IMR-90 (cell line): Measurements from ENCODE around the gene CBFA2T3. TPM values are rescaled to one million over a fixed set of nuclear protein-coding genes. Genes with fewer than 3 reads are reported as not detected.
A peak's percentile ranks its signal among the peaks of the same experiment; 100 is the strongest.

Experiments
- ATAC-seq: fragments of 200-7000 bp; cut with Tn5 transposase; 2 replicates; pipeline ENCODE4 v1.9.1; 2020; ENCODE audit warnings: low read depth, mild to moderate bottlenecking, moderate library complexity
- BruUV-seq: library from RNA; stranded (reverse); fragments of 400-500 nt; replicated peaks from 2 replicates; lab custom pipeline; 2021; lab: Mats Ljungman, UMichigan
- CTCF ChIA-PET: fragments of 300-600 bp; formaldehyde crosslinking; extraction: SDS; loops from one replicate; lab custom pipeline; 2021; ENCODE audit warnings: antibody characterized with exemption; lab: Yijun Ruan, JAX
- POLR2A ChIA-PET: fragments of 300-600 bp; sonication (Branson Sonifier 250); formaldehyde crosslinking; loops from one replicate; lab custom pipeline; 2022; ENCODE audit warnings: antibody characterized with exemption; ENCODE audit not compliant: unreplicated experiment; lab: Charles Lee
- DNase-seq: peaks from one replicate; pipeline ENCODE4 v3.0.0; 2013
- H2AFZ ChIP-seq: replicated peaks from 2 replicates; pipeline ENCODE3; 2013; ENCODE audit warnings: low read length, mild to moderate bottlenecking; ENCODE audit not compliant: poor library complexity
- H2AK5ac ChIP-seq: 2 replicates; pipeline ENCODE4 v1.6.1; 2013; ENCODE audit warnings: low read depth, low read length, inconsistent platforms
- H2AK9ac ChIP-seq: replicated peaks from 2 replicates; pipeline ENCODE3; 2013; ENCODE audit warnings: mild to moderate bottlenecking, low read depth, low read length, moderate library complexity; ENCODE audit not compliant: poor library complexity
- H2BK120ac ChIP-seq: 2 replicates; pipeline ENCODE4 v1.6.1; 2013; ENCODE audit warnings: low read depth, low read length, inconsistent platforms
- H2BK15ac ChIP-seq: 3 replicates; pipeline ENCODE4 v1.6.1; 2013; ENCODE audit warnings: low read depth, low read length, inconsistent platforms
- H2BK20ac ChIP-seq: 2 replicates; pipeline ENCODE4 v1.6.1; 2013; ENCODE audit warnings: low read depth, mild to moderate bottlenecking, inconsistent platforms, low read length, moderate library complexity
- H2BK5ac ChIP-seq: 2 replicates; pipeline ENCODE4 v1.6.1; 2013; ENCODE audit warnings: mild to moderate bottlenecking, low read depth, low read length, inconsistent platforms; ENCODE audit not compliant: poor library complexity, severe bottlenecking
- H3K14ac ChIP-seq: replicated peaks from 2 replicates; pipeline ENCODE4 v1.6.1; 2013; ENCODE audit warnings: low read depth, low read length, inconsistent platforms
- H3K18ac ChIP-seq: 2 replicates; pipeline ENCODE4 v1.6.1; 2013; ENCODE audit warnings: low read depth, low read length, control low read depth
- H3K23ac ChIP-seq: 2 replicates; pipeline ENCODE4 v1.6.1; 2013; ENCODE audit warnings: low read depth, low read length, inconsistent platforms
- H3K27ac ChIP-seq: 2 replicates; pipeline ENCODE4 v1.5.1; 2013; ENCODE audit warnings: mild to moderate bottlenecking, control low read depth, low read length; ENCODE audit not compliant: insufficient read depth
- H3K27me3 ChIP-seq: 2 replicates; pipeline ENCODE4 v1.6.1; 2013; ENCODE audit warnings: low read length; ENCODE audit not compliant: control insufficient read depth, insufficient read depth
- H3K36me3 ChIP-seq: 2 replicates; pipeline ENCODE4 v1.6.1; 2013; ENCODE audit warnings: low read length, mixed read lengths; ENCODE audit not compliant: control insufficient read depth, insufficient read depth
- H3K4ac ChIP-seq: 2 replicates; pipeline ENCODE4 v1.6.1; 2013; ENCODE audit warnings: low read depth, low read length, inconsistent platforms
- H3K4me1 ChIP-seq: 2 replicates; pipeline ENCODE4 v1.6.1; 2013; ENCODE audit warnings: low read length, mixed read lengths; ENCODE audit not compliant: control insufficient read depth, insufficient read depth
- H3K4me2 ChIP-seq: 2 replicates; pipeline ENCODE4 v1.6.1; 2013; ENCODE audit warnings: low read depth, mild to moderate bottlenecking, control low read depth, low read length, moderate library complexity
- H3K4me3 ChIP-seq: 2 replicates; pipeline ENCODE4 v1.5.1; 2013; ENCODE audit warnings: low read depth, mild to moderate bottlenecking, control low read depth, low read length, moderate library complexity; ENCODE audit not compliant: insufficient read depth
- H3K56ac ChIP-seq: 2 replicates; pipeline ENCODE4 v1.6.1; 2013; ENCODE audit warnings: low read length, inconsistent platforms; ENCODE audit not compliant: insufficient read depth; ENCODE audit errors: extremely low read depth
- H3K79me1 ChIP-seq, 2 experiments: 2 replicates each; pipeline ENCODE4 v1.6.1; 2013; ENCODE audit warnings: low read length in 2 of 2, inconsistent platforms in 1 of 2, low read depth in 1 of 2
- H3K9ac ChIP-seq: 2 replicates; pipeline ENCODE4 v1.6.1; 2013; ENCODE audit warnings: low read depth, low read length, control low read depth
- H3K9me1 ChIP-seq: 2 replicates; pipeline ENCODE4 v1.6.1; 2013; ENCODE audit warnings: low read length, inconsistent platforms; ENCODE audit not compliant: insufficient read depth
- H3K9me3 ChIP-seq: 2 replicates; pipeline ENCODE4 v1.6.1; 2013; ENCODE audit warnings: low read length; ENCODE audit not compliant: control insufficient read depth, insufficient read depth
- H4K20me1 ChIP-seq: 2 replicates; pipeline ENCODE4 v1.6.1; 2013; ENCODE audit warnings: low read length, inconsistent platforms; ENCODE audit not compliant: insufficient read depth
- H4K5ac ChIP-seq: 2 replicates; pipeline ENCODE4 v1.6.1; 2013; ENCODE audit warnings: mild to moderate bottlenecking, low read depth, low read length, control low read depth
- H4K8ac ChIP-seq, 2 experiments: 2 replicates each; pipeline ENCODE4 v1.6.1; 2013; ENCODE audit warnings: low read depth in 2 of 2, low read length in 2 of 2, control low read depth in 1 of 2, inconsistent platforms in 1 of 2
- H4K91ac ChIP-seq: 2 replicates; pipeline ENCODE4 v1.6.1; 2013; ENCODE audit warnings: low read depth, low read length, inconsistent platforms; ENCODE audit not compliant: insufficient read depth
- MXI1 ChIP-seq: IDR thresholded peaks from 2 replicates; pipeline ENCODE4 v1.6.1; 2012; ENCODE audit warnings: low read depth, mild to moderate bottlenecking, low read length, moderate library complexity, borderline replicate concordance
- RFX5 ChIP-seq: IDR thresholded peaks from 2 replicates; pipeline ENCODE4 v1.8.0; 2012; ENCODE audit warnings: low read depth, mild to moderate bottlenecking, low read length, moderate library complexity
- WGBS, 2 experiments: methylation state at CpG; one replicate each; pipeline versions ENCODE4 v1.1.5 to v1.1.7; 2013; ENCODE audit warnings: missing lambda C conversion rate in 2 of 2; ENCODE audit not compliant: insufficient read length in 1 of 2; ENCODE audit errors: extremely low coverage in 2 of 2; 5-methylcytosine and 5-hydroxymethylcytosine counted together
- dilution Hi-C: fragments of 300-500 bp; cut with HindIII; formaldehyde crosslinking; loops from one replicate; pipeline ENCODE4 v1.14.3; 2018; ENCODE audit warnings: low sequenced_read_pairs; ENCODE audit not compliant: unreplicated experiment
- in situ Hi-C: fragments of 300-500 bp; cut with MboI; formaldehyde crosslinking; loops from 3 replicates; pipeline ENCODE4 v1.14.3; 2019; ENCODE audit warnings: low sequenced_read_pairs, inconsistent platforms, mixed read lengths
- intact Hi-C: fragments of 100-400 bp; cut with micrococcal nuclease; formaldehyde crosslinking; loops from 2 replicates; pipeline ENCODE4 v1.10.0; 2022
- polyA plus RNA-seq, 3 experiments: library from polyadenylated mRNA; depleted of rRNA; stranded (reverse); fragments of >200 nt; gene quantifications; 2 replicates each; pipeline ENCODE4 v1.2.3, GENCODE V29; 2012; ENCODE audit warnings: low replicate concordance in 1 of 3
- total RNA-seq: library from RNA; depleted of rRNA; stranded (reverse); fragments of >200 nt; gene quantifications from 2 replicates; pipeline ENCODE4 v1.2.3, GENCODE V29; 2012

Gene CBFA2T3
- total and polyA plus RNA-seq, 2 of the 4 experiments (the other 2 are of a cell fraction) = not detected

DNA sequence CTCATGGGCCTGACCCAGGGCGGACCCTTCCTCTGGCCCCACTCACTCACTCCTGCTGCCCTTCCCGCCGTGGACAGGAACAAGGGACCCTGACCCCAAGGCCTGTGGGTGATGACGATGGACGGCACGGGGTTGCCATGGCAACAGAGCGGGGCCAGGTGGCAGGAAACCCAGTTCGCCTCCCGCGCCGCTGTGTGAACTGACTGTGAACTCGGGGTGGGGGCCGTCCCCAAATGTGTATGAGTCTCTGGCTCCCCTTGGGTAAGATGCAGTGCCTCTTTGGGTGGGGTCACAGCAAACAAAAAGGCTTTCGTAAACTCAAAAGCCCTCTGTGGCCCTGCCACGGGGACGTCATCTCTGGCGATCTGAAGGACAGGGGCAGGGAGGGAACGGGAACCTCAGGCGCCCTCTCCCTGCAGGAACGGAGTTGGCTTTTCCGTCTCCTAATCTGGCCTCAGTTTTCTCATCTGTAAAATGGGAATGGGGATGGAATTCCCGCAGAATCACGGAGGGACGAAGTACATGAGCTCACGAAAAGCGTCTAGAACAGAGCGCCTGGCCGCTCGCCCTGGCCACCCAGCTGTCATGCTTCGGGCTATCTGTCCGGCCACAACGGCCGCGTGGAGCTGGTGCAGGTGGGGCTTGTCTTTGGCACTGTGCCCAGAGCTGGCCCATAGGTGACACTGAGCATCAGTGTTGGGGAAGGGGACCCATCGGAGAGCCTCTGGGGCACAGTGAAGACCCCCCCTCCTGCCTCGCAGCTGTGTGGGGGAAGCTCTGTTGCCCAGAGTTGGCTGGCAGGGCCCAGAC, 65.7 kb downstream of the CBFA2T3 start:
- no peaks in the 10 kb centered on the region for H3K9me1 ChIP-seq
- H3K23ac ChIP-seq = no peak overlapping the region
- H3K4ac ChIP-seq = no peak overlapping the region
- ChIA-PET CTCF (no interaction called here), POLR2A (no interaction called here)
- H2AK5ac ChIP-seq = no peak overlapping the region
- H4K5ac ChIP-seq = no peak overlapping the region
- H4K20me1 ChIP-seq = no peaks in the 10 kb centered on the region; the same call in 1 of the 2 replicates
- TF ChIP-seq MXI1 (no peak), RFX5 (no peak)
- peak; percentile 15 for DNase-seq
- H3K27me3 ChIP-seq = peaks cover 8% of the 10 kb centered on the region; the same call in 1 of the 2 replicates
- no peak overlapping the region for H3K27ac ChIP-seq
- no peak for ATAC-seq
- H3K14ac ChIP-seq = no peak overlapping the region
- no peak overlapping the region for H4K91ac ChIP-seq
- 66% methylated on average over 11 of the region's 36 CpGs; no CpG with 5 or more reads in 1 of the 2 experiments for WGBS, 2 experiments
- H3K9me3 ChIP-seq = peaks cover 4% of the 10 kb centered on the region
- H2BK20ac ChIP-seq = no peak overlapping the region
- no peak overlapping the region for H2BK120ac ChIP-seq
- no peak overlapping the region for H3K9ac ChIP-seq
- peak overlapping the region; percentile 55 for H2AK9ac ChIP-seq
- H3K79me1 ChIP-seq = no peaks in the 10 kb centered on the region
- no peak overlapping the region for H3K4me3 ChIP-seq
- no peak overlapping the region for H2BK15ac ChIP-seq
- no peaks in the 10 kb centered on the region; the same call in 1 of the 2 replicates for H3K4me1 ChIP-seq
- H3K56ac ChIP-seq = no peak overlapping the region
- dilution Hi-C loops (no loop called here), intact Hi-C loops (no loop called here), in situ Hi-C loops (no loop called here)
- no peaks in the 10 kb centered on the region for H3K36me3 ChIP-seq
- BruUV-seq = no TSS peak
- no peak overlapping the region for H3K4me2 ChIP-seq
- no peak overlapping the region for H2BK5ac ChIP-seq
- no peak overlapping the region for H3K18ac ChIP-seq
- no peak overlapping the region for H4K8ac ChIP-seq
- H2AFZ ChIP-seq = no peak overlapping the region
